GM19035 (cell line): ENCODE results near the gene SPRR2B.
"Not testable (repeated sequence)": the region's sequence is repeated elsewhere in the genome, so short reads cannot be mapped to it uniquely, and the experiment has no call there.

Source experiments
- ATAC-seq: cut with Tn5 transposase; IDR thresholded peaks from one replicate; pipeline ENCODE4 v1.9.1; 2021; ENCODE audit not compliant: unreplicated experiment

SPRR2B gene

GRCh38 chr1:153035211-153035610 is 36.2 kb downstream of the SPRR2B start:
- no peak for ATAC-seq

- no peak for ATAC-seq
Observed at GRCh38 chr1:153032677-153033308, 38.6 kb downstream of the SPRR2B start.

GRCh38 chr1:153032073-153032472 is 39.3 kb downstream of the SPRR2B start:
- no peak for ATAC-seq

- ATAC-seq: no peak
Observed at GRCh38 chr1:153030895-153031294, 40.5 kb downstream of the SPRR2B start, which contains the start of gene SPRR1B. Gene SPRR1B, plus strand, starts transcription at chr1:153031203. Its CDS starts 1,143 bp downstream, at chr1:153032346.

- ATAC-seq: no peak
Observed at GRCh38 chr1:153028766-153029165, 42.6 kb downstream of the SPRR2B start.

GRCh38 chr1:153025797-153026196 is 45.6 kb downstream of the SPRR2B start:
- no peak for ATAC-seq

- no peak for ATAC-seq
Observed at GRCh38 chr1:153024413-153024812, 47.0 kb downstream of the SPRR2B start.

GRCh38 chr1:153023109-153023508 is 48.3 kb downstream of the SPRR2B start:
- no peak for ATAC-seq

- ATAC-seq: not testable (repeated sequence)
Observed at GRCh38 chr1:153022340-153022739, 49.1 kb downstream of the SPRR2B start.

- ATAC-seq: not testable (repeated sequence)
Observed at GRCh38 chr1:153021829-153022228, 49.6 kb downstream of the SPRR2B start.
